Measurements from ENCODE around the gene UBL3.

GRCh38 chr13:29840585-29840984 is 9.8 kb downstream of the UBL3 start:
- no peak for TF ChIP-seq CTCF (tag by site-specific recombination; IDR thresholded peaks at IDR 0.05)
- TF ChIP-seq ZNF580 (tag by site-specific recombination; IDR thresholded peaks at IDR 0.05) = no peak
- TF ChIP-seq ZBTB8A (tag by site-specific recombination; IDR thresholded peaks at IDR 0.05) = no peak
- no peak for TF ChIP-seq ZFP41 (tag by site-specific recombination; IDR thresholded peaks at IDR 0.05; ENCODE audit: borderline replicate concordance)
- TF ChIP-seq YY1 (tag by site-specific recombination; IDR thresholded peaks at IDR 0.05) = no peak
